Measurements from ENCODE around the gene RNF144A. TPM values are rescaled to one million over a fixed set of nuclear protein-coding genes. Genes with fewer than 3 reads are reported as not detected.

The RNF144A gene
- total and polyA plus RNA-seq, 12 donors: 13.0 to 103 (median 42.3) TPM

DNA sequence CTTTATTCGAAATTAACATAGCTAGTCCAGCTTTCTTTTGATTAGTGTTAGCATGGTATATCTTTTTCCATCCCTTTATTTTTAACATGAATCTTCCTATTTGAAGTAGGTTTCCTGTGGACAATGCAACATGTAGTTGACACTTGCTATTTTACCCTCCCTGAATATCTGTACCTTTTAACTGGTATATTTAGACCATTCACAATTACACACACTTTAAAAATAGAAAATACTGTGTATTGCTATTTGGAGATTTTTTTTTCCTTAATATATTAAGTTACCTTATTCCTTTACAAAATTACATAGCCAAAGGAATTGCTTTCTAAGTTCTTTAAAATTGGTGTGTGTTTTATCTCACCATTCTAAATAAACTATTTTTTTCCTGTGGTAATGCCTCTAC, 15.0 kb downstream of the RNF144A start:
- WGBS, 4 donors: 87 to 100% (median 95%) methylated on average over 1 of the region's 1 CpG
- TF ChIP-seq, protein P1, sequence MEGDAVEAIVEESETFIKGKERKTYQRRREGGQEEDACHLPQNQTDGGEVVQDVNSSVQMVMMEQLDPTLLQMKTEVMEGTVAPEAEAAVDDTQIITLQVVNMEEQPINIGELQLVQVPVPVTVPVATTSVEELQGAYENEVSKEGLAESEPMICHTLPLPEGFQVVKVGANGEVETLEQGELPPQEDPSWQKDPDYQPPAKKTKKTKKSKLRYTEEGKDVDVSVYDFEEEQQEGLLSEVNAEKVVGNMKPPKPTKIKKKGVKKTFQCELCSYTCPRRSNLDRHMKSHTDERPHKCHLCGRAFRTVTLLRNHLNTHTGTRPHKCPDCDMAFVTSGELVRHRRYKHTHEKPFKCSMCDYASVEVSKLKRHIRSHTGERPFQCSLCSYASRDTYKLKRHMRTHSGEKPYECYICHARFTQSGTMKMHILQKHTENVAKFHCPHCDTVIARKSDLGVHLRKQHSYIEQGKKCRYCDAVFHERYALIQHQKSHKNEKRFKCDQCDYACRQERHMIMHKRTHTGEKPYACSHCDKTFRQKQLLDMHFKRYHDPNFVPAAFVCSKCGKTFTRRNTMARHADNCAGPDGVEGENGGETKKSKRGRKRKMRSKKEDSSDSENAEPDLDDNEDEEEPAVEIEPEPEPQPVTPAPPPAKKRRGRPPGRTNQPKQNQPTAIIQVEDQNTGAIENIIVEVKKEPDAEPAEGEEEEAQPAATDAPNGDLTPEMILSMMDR (IDR thresholded peaks at IDR 0.05): no peak
- TF ChIP-seq POLR2A (IDR thresholded peaks at IDR 0.05): no peak
- Histone ChIP-seq H3K36me3 (replicated peaks in 1 of 2) (no peaks in the 10 kb centered on the region), H3K4me3 (no peak overlapping the region), H3K27ac (no peak overlapping the region), H3K4me1 (replicated peaks in 1 of 2) (peaks cover 26 to 56% of the 10 kb centered on the region in 2 donors), H3K27me3 (no peaks in the 10 kb centered on the region), H3K9me3 (replicated peaks in 1 of 3) (no peaks in the 10 kb centered on the region)
- intact Hi-C loops (cut with DNase I): no loop called here
- no peak for DNase-seq

DNA sequence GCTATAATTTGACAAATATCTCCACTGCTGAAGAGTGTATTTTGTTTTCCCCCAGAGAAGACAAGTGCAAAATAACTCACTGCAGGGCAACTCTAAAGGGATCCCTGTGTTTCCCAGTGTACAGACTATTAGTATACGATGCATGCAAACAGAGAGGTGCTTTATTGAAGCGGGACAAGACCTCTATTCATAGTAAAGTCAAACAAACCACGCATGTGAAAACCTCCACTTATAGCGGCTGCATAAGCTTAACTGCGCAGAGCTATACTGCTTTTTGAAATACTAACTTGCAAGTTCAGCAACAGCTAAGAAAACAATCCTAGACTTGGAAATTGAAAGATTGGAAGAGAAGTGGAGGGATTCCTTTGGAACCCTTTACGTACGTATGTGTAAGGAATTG, 15.6 kb downstream of the RNF144A start:
- 92 to 96% (median 95%) methylated on average over 7 of the region's 7 CpGs for WGBS, 4 donors
- TF ChIP-seq POLR2A (IDR thresholded peaks at IDR 0.05): no peak
- TF ChIP-seq, protein P1 (IDR thresholded peaks at IDR 0.05): no peak
- Histone ChIP-seq H3K9me3 (replicated peaks in 1 of 3) (no peaks in the 10 kb centered on the region), H3K27ac (no peak overlapping the region), H3K27me3 (no peaks in the 10 kb centered on the region), H3K4me3 (no peak overlapping the region), H3K4me1 (replicated peaks in 1 of 2) (peaks cover 21 to 52% of the 10 kb centered on the region in 2 donors), H3K36me3 (replicated peaks in 1 of 2) (no peaks in the 10 kb centered on the region)
- intact Hi-C loops (cut with DNase I): no loop called here
- no peak for DNase-seq

DNA sequence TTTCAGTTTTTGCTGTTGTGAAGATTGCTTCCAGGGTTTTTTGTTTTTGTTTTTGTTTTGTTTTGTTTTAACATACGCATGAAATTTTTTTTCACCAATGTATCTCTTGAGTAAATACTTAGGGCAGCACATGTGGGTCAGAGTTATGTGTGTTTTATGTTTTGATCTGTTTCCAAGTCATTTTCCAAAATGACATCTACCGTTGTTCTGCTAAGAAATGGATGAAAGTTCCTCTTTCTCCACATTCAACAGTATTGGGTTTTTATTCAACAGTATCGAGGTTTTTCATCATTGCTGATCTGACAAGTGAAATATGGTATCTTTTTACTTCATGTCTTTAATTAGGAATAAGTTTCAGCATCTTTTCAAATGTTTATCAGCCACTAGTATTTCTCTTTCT, 16.7 kb downstream of the RNF144A start:
- intact Hi-C loops (cut with DNase I): no loop called here
- TF ChIP-seq POLR2A (IDR thresholded peaks at IDR 0.05): no peak
- TF ChIP-seq, protein P1 (IDR thresholded peaks at IDR 0.05): no peak
- Histone ChIP-seq H3K4me1 (replicated peaks in 1 of 2) (peaks cover 16 to 41% of the 10 kb centered on the region in 2 donors), H3K4me3 (no peak overlapping the region), H3K27me3 (no peaks in the 10 kb centered on the region), H3K9me3 (replicated peaks in 1 of 3) (no peaks in the 10 kb centered on the region), H3K36me3 (replicated peaks in 1 of 2) (no peaks in the 10 kb centered on the region), H3K27ac (no peak overlapping the region)
- 52 to 56% (median 54%) methylated on average over 3 of the region's 3 CpGs for WGBS, 4 donors
- no peak for DNase-seq

DNA sequence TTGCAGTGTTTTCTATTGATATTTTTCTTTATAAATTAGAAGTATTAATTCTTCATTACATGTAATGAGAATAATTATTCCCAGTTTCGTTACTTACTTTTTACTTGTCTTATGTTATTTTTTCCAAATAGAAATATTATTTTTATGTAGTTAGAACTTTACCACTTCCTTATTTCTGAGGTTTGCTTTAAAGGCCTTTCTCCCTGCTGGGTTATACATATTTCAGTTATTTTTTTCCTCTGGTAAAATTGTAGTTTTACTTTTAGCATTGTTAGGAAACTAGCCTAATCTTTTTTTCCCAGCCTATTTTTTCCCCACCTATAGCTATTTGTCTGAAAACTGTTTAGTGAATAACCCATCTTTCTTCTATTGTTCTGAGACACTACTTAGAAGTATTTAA, 17.1 kb downstream of the RNF144A start:
- H3K36me3 ChIP-seq (replicated peaks in 1 of 2): no peaks in the 10 kb centered on the region
- TF ChIP-seq POLR2A (IDR thresholded peaks at IDR 0.05): no peak
- TF ChIP-seq, protein P1 (IDR thresholded peaks at IDR 0.05): no peak
- H3K4me1 ChIP-seq (replicated peaks in 1 of 2): peaks cover 12 to 38% of the 10 kb centered on the region in 2 donors
- 74 to 82% (median 79%) methylated on average over 1 of the region's 1 CpG for WGBS, 4 donors
- H3K9me3 ChIP-seq (replicated peaks in 1 of 3): no peaks in the 10 kb centered on the region
- H3K4me3 ChIP-seq: no peak overlapping the region
- H3K27me3 ChIP-seq: no peaks in the 10 kb centered on the region
- no peak for DNase-seq
- intact Hi-C loops (cut with DNase I): no loop called here
- no peak overlapping the region for H3K27ac ChIP-seq
